IMR-90 (cell line): ENCODE measurements around the gene PCBD1.
"Not testable (repeated sequence)": the region's sequence is repeated elsewhere in the genome, so short reads cannot be mapped to it uniquely, and the experiment has no call there.

Source experiments
- CTCF ChIP-seq: conservative IDR thresholded peaks from 2 replicates; pipeline ENCODE4 v1.5.1; 2012; ENCODE audit warnings: mild to moderate bottlenecking, low read depth, low read length, improper control_type of control experiment
- MAFK ChIP-seq: IDR thresholded peaks from 2 replicates; pipeline ENCODE4 v1.6.1; 2012; ENCODE audit warnings: low read depth, low read length, improper control_type of control experiment
- POLR2A ChIP-seq: IDR thresholded peaks from 2 replicates; pipeline ENCODE4 v1.6.1; 2012; ENCODE audit warnings: mild to moderate bottlenecking, low read depth, low read length
- SMC3 ChIP-seq: fragments of 150-350 bp; IDR thresholded peaks from 2 replicates; pipeline ENCODE4 v1.6.1; 2016; ENCODE audit warnings: low read depth, mild to moderate bottlenecking, antibody characterized with exemption, low read length, moderate library complexity

DNA sequence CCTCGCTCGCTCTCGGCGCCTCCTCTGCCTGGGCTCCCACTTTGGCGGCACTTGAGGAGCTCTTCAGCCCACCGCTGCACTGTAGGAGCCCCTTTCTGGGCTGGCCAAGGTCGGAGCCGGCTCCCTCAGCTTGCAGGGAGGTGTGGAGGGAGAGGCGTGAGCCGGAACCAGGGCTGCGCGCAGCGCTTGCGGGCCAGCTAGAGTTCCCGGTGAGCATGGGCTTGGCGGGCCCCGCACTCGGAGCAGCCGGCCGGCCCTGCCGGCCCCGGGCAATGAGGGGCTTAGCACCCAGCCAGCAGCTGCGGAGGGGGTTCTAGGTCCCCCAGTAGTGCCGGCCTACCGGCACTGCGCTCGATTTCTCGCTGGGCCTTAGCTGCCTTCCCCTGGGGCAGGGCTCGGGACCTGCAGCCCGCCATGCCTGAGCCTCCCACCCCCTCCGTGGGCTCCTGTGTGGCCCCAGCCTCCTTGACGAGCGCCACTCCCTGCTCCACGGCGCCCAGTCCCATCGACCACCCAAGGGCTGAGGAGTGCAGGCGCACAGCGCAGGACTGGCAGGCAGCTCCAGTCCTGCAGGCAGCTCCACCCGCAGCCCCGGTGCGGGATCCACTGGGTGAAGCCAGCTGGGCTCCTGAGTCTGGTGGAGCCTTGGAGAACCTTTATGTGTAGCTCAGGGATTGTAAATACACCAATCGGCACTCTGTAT lies 26.7 kb downstream of the PCBD1 start:
- TF ChIP-seq MAFK, CTCF, POLR2A, SMC3: not testable (repeated sequence)
